G401.6 (cell line): ENCODE results near the gene LENG1.
"Not testable (repeated sequence)": the region's sequence is repeated elsewhere in the genome, so short reads cannot be mapped to it uniquely, and the experiment has no call there.

ENCODE experiments used
- FAIRE-seq: peaks from 2 replicates; lab custom pipeline; 2012; peaks lifted over from hg19 to GRCh38; lab: Jason Lieb, UNC

Gene LENG1

DNA sequence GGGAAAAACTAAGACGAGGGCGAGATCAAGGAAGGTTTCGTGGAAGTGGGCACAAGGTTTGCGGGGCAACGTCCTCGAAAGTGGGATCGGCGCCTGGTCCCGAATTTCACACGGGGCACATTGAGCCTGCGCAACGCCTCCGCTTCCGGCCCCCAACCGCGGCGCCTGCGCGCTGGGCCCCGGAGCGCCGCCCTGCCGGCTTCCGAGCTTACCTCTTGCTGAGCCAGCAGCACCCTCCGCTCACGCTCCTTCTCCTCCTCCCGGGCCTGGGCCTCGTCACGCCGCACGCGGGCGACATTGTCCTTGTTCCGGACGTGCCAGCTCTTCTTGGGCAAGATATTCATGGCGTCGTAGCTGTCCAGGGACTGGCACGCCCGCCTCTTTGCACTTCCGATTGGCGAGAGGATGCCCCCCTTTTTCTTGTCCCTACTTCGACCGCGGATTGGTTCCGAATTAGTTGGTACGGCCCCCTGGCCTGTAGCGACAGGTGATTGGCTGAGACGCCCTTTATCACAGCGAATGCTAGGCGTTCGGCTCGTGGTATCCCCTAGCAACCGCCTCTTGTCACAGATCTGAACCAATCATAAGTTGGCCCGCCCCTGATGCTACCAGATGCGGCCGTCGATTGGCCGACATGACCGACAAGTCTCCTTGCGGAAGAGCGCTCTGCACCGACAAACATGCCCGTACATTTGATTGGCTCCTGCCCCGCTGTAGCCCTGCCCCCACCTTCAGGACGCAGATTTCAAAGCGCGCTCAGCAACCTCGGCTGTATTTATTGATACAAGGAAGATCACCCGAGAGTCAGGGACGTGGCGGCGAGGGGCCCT is at the start of gene LENG1:
TSS of gene LENG1 (minus strand) at position 370 of the 830 bp plus-strand sequence. CDS start at position 344, 26 bp downstream.
- peak; percentile 100 for FAIRE-seq

DNA sequence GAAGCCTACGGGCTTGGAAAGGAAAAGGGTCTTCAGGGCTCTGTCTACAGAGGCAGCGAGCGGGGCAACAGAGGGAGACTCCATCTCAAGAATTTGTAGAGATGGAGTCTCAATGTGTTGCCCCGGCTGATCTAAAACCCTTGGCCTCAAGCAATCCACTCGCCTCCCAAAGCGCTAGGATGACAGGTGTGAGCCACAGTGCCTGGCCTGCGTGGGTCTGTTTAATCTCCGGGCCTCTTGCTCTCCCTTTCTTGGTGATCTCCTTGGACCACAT is 49.2 kb upstream of the LENG1 start:
- FAIRE-seq: peak; percentile 49

DNA sequence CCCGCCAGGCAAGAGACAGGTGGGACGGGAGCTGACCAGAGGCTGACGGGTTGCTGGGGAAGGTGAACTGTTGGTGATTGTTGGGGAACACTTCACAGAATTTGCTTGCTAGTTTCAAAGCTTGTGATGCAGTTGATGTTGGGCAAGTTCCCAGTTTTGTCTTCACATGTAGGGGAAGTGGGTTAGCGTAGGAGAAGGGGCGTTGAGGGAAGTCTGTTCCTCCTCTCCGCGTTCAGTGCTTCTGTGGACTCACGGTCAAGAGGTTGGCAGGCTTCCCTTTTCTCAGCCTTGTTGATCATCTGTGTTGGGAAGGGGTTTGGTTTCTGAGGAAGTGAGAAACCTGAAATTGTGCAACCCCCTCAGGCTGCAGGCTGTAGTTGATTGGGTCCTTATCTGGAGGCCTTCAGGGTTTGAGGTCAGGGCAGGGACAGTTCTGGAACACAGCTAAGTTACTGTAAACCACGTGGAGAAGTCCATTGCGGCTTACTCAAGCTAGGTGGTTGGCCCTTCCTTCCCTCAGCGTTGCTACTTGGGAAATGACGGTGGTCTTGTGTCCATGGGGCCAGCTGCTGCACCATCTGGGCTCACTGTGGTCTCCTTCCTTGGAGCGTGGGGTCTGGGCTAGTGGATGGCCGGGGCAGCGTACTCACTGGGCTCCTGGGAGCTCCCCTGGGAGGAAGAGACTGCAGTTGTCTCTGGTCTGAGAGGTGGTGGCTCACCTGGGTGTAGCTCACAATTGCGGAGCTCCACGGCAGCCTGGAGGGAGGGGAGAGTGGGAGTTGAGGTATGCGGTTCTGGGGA is 48.7 kb upstream of the LENG1 start:
- peak; percentile 82 for FAIRE-seq

DNA sequence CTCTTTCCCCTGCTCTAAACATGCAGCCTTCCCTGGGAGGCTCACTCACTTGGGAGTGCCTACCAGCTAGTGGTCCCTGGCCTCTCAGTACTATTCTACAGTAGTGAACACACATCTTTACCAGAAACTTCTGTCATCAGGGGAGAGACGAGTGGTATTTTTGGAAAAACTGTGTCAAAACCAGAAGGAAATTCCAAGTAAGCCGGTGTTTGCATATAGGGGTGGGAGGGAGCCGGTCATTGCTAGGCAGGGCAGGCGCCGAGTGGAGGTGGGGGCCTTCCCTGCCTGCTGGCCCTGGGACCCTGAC is 48.1 kb upstream of the LENG1 start:
- FAIRE-seq: no peak

DNA sequence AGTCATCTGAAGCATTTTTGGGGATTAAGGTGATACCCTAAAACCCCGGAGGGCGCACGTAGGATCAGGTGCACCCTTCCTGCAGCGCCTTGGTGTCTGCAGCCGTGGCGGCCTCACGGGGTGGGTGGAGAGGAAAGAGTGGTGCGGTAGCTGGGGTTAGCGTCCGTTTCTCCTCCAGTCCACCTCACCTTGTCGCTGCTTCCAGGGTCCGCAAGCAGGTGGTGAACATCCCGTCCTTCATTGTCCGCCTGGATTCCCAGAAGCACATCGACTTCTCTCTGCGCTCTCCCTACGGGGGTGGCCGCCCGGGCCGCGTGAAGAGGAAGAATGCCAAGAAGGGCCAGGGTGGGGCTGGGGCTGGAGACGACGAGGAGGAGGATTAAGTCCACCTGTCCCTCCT is 47.7 kb upstream of the LENG1 start:
- not testable (repeated sequence) for FAIRE-seq

DNA sequence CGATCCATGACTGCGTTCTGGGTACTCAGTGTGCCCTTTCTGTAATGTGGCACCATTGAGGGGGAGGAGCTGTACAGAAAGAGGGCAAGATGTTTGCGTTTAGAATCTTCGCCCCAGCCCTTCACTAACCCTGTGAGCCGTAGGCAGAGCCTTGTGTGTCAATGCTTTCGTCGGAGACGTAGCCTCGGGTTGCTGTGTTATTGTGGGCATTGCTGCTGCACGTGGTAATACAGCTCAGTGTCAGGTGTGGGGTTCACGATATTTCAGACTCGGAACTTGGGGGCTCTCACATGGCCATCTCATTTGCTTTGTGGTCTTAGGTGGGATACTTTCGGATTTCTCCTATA is 47.3 kb upstream of the LENG1 start:
- no peak for FAIRE-seq

DNA sequence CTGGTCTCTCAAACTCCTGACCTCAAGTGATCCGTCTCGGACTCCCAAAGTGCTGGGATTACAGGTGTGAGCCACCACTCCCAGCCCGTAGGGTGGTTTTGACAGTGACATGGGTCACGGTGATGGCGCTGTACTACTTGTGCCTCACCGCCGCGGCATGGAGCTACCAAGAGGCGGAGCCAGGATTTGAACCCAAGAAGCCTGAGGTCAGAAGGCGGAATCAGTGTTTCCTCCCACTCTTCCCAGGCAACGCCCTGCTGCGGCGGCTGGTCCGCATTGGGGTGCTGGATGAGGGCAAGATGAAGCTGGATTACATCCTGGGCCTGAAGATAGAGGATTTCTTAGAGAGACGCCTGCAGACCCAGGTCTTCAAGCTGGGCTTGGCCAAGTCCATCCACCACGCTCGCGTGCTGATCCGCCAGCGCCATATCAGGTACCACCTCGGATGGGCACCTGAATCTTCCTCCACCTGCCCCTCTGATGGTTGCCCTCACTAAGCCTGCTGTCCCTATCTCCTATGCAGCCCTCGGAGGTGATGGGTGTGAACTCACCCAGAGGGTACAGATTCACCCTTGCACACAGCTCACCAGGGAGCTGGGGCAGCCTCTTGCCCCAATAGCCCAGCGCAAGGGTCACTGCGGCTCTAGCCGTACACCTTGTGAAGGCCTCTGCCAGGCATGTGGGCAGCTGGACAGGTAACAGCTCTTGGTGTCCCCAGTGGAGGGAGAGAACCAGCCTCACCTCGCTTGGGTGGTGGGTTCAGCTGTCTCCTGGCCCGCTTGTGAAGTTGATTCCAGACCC is 46.7 kb upstream of the LENG1 start:
- FAIRE-seq: no peak

DNA sequence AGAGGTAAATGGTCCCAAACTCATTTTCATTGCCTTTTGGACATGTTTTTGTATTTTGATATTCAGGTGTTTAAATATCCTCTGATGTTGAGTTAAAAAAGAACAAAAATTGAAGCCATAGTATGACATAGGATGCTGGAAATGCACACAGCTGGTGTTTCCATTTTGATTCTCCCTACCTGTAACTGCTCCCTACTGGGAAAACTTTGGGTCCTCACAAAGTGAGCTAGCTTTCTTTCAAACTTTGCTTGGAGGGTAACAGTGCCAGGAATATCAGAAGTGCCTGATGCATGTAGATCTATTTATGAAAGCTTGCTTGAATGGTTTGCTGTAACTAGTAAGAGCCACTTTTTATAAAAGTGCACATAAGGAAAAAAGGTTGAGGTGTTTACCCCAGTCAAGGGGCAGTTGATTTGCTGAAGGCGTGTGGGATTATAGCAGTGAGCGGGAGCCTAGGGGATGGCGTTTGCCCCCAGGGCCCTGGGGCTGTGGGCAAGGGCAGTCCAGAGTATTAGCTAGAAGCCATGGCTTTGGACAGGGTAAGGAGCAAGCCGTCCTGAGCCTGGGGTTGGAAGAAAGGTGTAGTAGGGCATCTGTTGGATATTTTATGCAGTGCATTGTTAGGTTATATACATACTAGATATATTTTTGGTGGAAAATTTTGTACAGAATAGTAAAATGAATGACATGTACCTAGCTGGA is 45.4 kb upstream of the LENG1 start:
- FAIRE-seq: no peak

DNA sequence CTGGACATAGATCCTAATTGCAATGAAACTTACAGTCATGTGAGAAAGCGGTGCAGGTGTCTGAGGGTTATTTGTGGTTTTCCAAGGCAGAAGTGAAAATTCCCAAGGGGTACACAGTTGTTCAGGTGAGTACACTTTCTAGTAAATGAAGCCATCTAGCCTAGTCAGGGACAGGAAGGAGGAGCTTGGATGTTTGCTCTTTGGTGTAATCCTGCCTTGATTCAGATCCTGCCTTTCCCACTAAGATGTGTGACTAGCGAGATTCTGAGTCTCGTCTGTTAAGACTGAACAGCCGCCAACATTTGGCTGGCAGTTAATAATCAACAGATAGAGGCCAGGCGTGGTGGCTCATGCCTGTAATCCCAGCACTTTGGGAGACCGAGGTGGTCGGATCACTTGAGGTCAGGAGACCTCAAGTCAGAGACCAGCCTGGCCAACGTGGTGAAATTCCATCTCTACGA is 43.7 kb upstream of the LENG1 start:
- FAIRE-seq: no peak

DNA sequence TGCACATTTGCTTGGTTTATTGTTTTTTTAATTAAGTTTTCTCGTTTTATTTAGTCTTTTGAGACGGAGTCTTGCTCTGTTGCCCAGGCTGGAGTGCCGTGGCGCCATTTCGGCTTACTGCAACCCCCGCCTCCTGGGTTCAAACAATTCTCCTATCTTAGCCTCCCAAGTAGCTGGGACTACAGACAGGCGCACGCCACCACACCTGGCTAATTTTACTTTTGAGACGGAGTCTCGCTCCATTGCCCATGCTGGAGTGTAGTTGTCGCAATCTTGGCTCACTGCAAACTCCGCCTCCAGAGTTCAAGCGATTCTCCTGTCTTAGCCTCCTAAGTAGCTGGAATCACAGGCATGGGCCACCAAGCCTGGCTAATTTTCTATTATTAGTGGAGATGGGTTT is 42.5 kb upstream of the LENG1 start:
- no peak for FAIRE-seq

DNA sequence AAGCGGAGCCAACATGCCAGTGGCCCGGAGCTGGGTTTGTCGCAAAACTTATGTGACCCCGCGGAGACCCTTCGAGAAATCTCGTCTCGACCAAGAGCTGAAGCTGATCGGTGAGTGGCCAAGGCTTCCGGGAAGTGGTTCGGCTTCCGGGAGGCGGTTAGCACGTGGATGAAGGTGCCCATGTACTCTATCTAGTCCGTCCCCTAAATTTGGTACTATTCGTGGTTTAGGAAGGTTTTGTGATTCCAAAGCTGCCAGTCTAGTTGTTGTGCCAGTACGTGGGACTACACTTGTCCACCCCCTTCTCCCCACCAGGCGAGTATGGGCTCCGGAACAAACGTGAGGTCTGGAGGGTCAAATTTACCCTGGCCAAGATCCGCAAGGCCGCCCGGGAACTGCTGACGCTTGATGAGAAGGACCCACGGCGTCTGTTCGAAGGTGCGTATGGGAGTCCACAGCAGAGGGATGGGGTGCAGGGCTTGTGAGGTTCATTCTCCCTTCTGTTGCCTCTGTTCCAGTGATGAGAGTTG is 41.7 kb upstream of the LENG1 start:
- FAIRE-seq: no peak

DNA sequence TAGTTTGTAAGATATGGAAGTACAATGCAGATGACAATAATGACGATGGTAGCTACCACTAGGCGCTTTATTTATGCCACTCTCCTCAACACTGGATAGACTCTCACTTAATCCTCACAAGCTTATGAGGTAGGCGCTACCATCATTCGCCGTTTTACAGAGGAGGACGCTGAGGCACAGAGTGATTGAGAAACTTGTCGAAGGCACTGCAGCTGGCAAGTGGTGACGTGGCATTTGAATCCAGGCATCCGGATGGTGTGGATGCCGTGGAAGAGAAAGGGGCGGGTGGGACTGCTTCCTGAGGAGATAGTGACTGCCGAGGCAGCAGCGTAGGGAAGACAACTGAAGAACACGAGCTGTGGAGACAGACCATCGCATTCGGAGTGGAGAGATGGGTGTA is 39.9 kb upstream of the LENG1 start:
- FAIRE-seq: no peak

DNA sequence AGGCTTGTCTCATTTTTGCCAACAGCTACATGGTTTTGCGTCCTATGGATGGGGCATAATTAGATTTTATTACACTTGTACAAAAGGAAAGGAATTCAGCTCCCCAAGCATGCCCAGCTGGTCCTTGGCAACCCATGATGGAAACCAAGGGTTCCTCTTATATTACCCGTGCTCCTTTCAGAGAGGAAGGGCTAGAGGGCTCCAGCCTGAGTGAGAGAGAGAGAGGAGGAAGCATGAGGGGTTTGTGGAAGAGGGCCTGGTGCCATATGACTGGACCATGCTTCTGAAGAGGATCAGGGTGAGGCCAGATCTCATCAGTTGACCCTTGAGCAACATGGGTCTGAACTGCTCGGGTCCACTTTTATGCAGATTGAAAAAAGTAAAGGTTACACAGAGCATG is 37.6 kb upstream of the LENG1 start:
- FAIRE-seq: no peak

DNA sequence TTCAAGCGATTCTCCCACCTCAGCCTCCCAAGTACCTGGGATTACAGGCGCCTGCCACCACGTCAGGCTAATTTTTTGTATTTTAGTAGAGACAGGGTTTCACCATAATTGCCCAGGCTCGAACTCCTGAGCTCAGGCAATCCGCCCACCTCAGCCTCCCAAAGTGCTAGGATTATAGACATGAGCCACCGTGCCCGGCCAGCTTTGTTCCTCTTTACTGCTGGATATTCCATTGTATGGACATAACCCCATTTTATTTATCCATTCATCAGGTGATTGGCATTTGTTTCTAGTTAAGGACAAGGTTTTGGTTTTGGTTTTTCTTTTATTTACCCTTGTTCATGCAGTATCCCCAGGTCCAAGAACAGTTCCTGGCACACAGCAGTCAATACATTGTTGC is 37.0 kb upstream of the LENG1 start:
- FAIRE-seq: no peak

DNA sequence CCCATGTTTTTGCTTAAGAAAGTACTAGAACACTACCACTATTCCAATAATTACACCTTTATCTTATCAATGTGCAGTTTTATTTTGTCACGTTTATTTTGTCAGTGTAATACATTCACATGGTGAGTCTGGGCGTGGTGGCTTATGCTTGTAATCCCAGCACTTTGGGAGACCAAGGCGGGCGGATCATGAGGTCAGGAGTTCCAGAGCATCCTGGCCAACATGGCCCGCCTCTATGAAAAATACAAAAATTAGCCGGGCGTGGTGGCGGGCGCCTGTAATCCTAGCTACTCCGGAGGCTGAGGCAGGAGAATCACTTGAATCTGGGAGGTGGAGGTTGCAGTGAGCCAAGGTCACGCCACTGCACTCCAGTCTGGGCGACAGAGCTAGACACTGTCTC is 34.9 kb upstream of the LENG1 start:
- FAIRE-seq: not testable (repeated sequence)

DNA sequence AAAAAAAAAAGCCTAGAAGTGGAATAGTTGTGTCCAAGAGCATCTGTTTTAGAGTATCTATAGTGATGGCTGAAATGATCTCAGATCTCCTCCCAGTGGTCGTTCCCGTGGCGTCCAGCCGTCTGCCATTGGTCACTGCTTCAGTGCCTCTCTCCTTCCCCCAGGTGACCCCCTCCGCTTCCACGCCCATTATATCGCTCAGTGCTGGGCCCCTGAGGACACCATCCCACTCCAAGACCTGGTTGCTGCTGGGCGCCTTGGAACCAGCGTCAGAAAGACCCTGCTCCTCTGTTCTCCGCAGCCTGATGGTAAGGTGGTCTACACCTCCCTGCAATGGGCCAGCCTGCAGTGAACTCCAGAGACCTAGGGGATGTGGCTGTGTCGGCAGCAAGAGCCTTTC is 33.5 kb upstream of the LENG1 start:
- FAIRE-seq: no peak

DNA sequence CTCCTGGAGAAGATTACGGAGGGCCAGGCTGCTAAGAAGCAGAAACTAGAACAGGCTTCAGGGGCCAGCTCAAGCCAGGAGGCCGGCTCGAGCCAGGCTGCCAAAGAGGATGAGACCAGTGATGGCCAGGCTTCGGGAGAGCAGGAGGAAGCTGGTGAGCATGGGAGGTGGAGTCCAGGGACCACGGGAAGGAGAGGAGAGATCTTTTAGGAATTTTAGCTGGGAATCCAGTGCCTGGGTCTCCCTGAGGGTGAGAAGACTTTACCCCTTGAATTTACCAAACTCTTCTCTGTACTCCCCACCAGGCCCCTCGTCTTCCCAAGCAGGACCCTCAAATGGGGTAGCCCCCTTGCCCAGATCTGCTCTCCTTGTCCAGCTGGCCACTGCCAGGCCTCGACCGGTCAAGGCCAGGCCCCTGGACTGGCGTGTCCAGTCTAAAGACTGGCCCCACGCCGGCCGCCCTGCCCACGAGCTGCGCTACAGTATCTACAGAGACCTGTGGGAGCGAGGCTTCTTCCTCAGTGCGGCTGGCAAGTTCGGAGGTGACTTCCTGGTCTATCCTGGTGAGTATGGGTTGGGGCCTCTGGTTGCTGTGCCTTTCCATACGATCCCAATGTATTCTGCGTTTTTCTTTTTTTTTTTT is 32.4 kb upstream of the LENG1 start:
- FAIRE-seq: no peak

DNA sequence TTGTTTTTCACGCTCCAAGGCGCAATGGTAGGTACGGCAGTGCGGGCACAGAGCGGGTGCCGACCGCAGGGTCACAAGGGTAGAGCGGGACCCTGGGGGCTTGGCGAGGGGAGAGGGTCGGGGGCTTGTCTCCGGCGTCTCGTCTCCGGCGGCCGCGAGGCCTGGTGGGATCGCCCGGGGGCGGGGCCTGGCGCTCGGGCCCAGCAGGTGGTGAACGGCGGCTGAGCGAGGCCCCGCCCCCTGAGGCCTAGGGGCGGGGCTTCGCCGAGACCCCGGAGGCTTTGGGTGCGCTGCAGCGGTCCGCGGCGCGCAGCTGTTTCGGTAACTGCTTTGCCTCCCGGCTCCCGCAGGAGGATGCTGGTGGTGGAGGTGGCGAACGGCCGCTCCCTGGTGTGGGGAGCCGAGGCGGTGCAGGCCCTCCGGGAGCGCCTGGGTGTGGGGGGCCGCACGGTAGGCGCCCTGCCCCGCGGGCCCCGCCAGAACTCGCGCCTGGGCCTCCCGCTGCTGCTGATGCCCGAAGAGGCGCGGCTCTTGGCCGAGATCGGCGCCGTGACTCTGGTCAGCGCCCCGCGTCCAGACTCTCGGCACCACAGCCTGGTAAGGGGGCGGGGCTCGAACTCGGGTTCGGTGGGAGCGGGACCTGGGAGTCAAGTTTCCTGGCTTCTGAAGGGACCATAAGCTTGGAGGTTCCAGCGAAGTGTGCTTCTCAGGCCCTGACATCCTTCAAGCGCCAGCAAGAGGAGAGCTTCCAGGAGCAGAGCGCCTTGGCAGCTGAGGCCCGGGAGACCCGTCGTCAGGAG is 31.7 kb upstream of the LENG1 start, which contains the start of gene TSEN34:
TSS of gene TSEN34 (plus strand) at position 298 of the 800 bp plus-strand sequence. CDS start at position 355, 57 bp downstream.
- FAIRE-seq: no peak

DNA sequence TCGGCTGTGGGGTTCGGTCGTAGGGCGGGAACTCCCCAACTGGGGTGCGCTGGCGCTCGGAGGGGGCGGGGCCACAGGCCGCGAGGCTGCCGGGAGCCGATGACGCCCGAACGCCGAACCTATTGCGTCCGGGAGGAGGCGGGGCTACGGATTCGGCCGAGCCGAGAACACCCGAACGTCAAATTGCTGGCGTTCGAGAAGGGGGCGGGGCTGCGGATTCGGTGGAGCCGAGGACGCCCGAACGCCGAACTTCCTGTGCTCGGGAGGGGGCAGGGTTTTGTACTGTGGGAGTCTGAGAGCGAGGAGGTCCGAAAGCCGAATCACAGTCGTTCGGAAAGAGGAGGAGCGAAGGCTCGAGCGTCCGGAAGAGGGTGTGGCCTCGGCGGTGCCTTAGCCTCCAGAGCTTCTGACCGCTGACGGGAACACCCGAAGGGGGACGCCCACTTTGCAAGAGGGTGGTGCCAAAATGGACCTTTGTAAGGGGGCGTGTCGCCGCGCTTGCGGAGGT is 31.0 kb upstream of the LENG1 start:
- no peak for FAIRE-seq

DNA sequence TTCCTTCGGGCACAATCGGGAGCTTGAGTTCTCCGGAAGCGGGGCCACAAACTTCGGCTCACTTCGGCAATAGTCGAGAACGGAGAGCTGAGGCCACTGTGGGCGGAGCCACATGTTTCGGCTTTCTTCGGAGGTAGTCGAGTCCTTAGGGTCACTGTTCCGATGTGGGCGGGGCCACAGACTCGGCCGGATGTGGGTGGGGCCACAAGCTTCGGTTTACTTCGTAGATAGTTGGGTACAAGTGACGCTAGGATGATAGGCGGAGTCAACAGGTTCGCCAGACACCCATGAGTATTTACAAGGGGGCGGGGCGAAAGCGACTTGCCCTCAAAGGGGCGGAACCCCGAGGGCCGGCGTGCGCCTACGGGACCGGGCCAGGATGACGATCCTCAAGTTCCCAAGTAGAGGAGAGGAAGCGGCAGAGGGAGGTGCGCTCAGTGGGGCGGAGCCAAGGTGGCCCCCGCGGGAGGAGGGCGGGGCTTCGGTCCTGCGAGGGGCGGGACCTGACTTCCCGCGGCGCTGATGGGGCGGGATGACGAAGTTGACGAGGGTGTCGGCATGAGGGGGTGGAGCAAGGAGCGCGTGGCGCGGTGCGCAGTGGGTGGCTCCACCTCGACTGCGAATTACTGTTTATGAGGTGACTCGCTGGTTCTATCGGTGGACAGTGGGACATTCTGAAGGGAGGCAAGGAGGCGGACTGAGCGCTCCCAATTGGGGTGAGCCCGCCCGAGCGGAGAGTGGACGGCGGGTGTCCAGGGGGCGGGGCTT is 30.4 kb upstream of the LENG1 start:
- peak; percentile 100 for FAIRE-seq
